HCT116 (cell line): ENCODE data around the gene LRIF1. TPM values are rescaled to one million over a fixed set of nuclear protein-coding genes. Genes with fewer than 3 reads are reported as not detected.

ENCODE experiments used
- ATAC-seq: fragments of 200-7000 bp; cut with Tn5 transposase; 2 replicates; pipeline ENCODE4 v1.9.1; 2020; ENCODE audit warnings: mild to moderate bottlenecking, moderate library complexity
- BruUV-seq: library from RNA; stranded (reverse); fragments of 400-500 nt; replicated peaks from 2 replicates; lab custom pipeline; 2021; lab: Mats Ljungman, UMichigan
- CTCF ChIA-PET: fragments of 300-600 bp; sonication (Branson Sonifier 250); formaldehyde crosslinking; loops from one replicate; lab custom pipeline; 2021; ENCODE audit warnings: antibody characterized with exemption; lab: Charles Lee
- POLR2A ChIA-PET: fragments of 300-600, 350-600 bp; sonication (Branson Sonifier 250); formaldehyde crosslinking; loops from one replicate; lab custom pipeline; 2021; ENCODE audit warnings: antibody characterized with exemption; lab: Charles Lee
- RAD21 ChIA-PET, 2 experiments: fragments of 300-600 bp; sonication (Branson Sonifier 250); formaldehyde crosslinking; loops; one replicate each; lab custom pipeline; 2023; ENCODE audit warnings: low total read pairs in 2 of 2; ENCODE audit not compliant: uncharacterized antibody in 2 of 2, unreplicated experiment in 2 of 2, low non-redundant PET in 1 of 2; lab: Charles Lee
- DNase-seq: peaks from one replicate; pipeline ENCODE4 v3.0.0-alpha.2; 2010; ENCODE audit warnings: low read depth, low spot score
- H2AFZ ChIP-seq: fragments of 200-600 bp; shearing (Covaris generic), sonication (generic); 2 replicates; pipeline ENCODE4 v1.6.1; 2017; ENCODE audit warnings: low read depth, mixed run types, mixed read lengths, antibody characterized with exemption, low read length; ENCODE audit not compliant: poor library complexity, severe bottlenecking
- H3K27ac ChIP-seq: 2 replicates; pipeline ENCODE4 v1.5.1; 2012; ENCODE audit warnings: low read depth, low read length
- H3K27me3 ChIP-seq: fragments of 200-600 bp; sonication (generic); 2 replicates; pipeline ENCODE4 v1.6.1; 2016; ENCODE audit warnings: mixed run types, low read length, mixed read lengths; ENCODE audit not compliant: insufficient read depth
- H3K36me3 ChIP-seq, 2 experiments: fragments of 200-500 bp in 1 of 2; fragments of 200-600 bp in 1 of 2; sonication (Bioruptor generic) in 1 of 2; sonication (generic) in 1 of 2; 2 replicates each; pipeline versions ENCODE4 v1.5.1 to v1.6.1; 2014 to 2016; ENCODE audit warnings: low read length in 2 of 2, inconsistent platforms in 1 of 2, mixed read lengths in 1 of 2, mixed run types in 1 of 2; ENCODE audit not compliant: insufficient read depth in 2 of 2, control insufficient read depth in 1 of 2
- H3K4me1 ChIP-seq, 2 experiments: fragments of 200-600 bp in 1 of 2; sonication (generic) in 1 of 2; 2 replicates each; pipeline versions ENCODE4 v1.5.1 to v1.6.1; 2012 to 2017; ENCODE audit warnings: low read length in 2 of 2, inconsistent platforms in 1 of 2, mild to moderate bottlenecking in 1 of 2, mixed read lengths in 1 of 2, mixed run types in 1 of 2, moderate library complexity in 1 of 2; ENCODE audit not compliant: insufficient read depth in 2 of 2, control insufficient read depth in 1 of 2
- H3K4me2 ChIP-seq: fragments of 200-600 bp; sonication (generic); 2 replicates; pipeline ENCODE4 v1.6.1; 2017; ENCODE audit warnings: mixed run types, low read length, mixed read lengths
- H3K4me3 ChIP-seq, 2 experiments: fragments of 200-600 bp in 1 of 2; sonication (generic) in 1 of 2; replicated peaks in 1 of 2; 2 replicates each; pipeline ENCODE4 v1.5.1; 2011 to 2016; ENCODE audit warnings: low read length in 2 of 2, control low read depth in 1 of 2, low read depth in 1 of 2, mild to moderate bottlenecking in 1 of 2, mixed read lengths in 1 of 2, mixed run types in 1 of 2
- H3K79me2 ChIP-seq: fragments of 200-600 bp; sonication (generic); 2 replicates; pipeline ENCODE4 v1.6.1; 2017; ENCODE audit warnings: mild to moderate bottlenecking, mixed run types, low read length, moderate library complexity, mixed read lengths; ENCODE audit not compliant: insufficient read depth
- H3K9ac ChIP-seq: fragments of 200-600 bp; sonication (generic); 2 replicates; pipeline ENCODE4 v1.6.1; 2016; ENCODE audit warnings: low read length, mixed read lengths
- H3K9me2 ChIP-seq: fragments of 200-600 bp; sonication (generic), shearing (Covaris generic); 2 replicates; pipeline ENCODE4 v1.6.1; 2017; ENCODE audit warnings: mixed run types, mild to moderate bottlenecking, moderate library complexity; ENCODE audit not compliant: insufficient read depth
- H3K9me3 ChIP-seq, 2 experiments: fragments of 200-500 bp in 1 of 2; fragments of 200-600 bp in 1 of 2; sonication (Bioruptor generic) in 1 of 2; sonication (generic) in 1 of 2; 2 replicates each; pipeline ENCODE4 v1.6.1; 2014 to 2017; ENCODE audit warnings: low read length in 2 of 2, mixed read lengths in 2 of 2, inconsistent platforms in 1 of 2, low read depth in 1 of 2, mild to moderate bottlenecking in 1 of 2, mixed run types in 1 of 2, moderate library complexity in 1 of 2; ENCODE audit not compliant: control insufficient read depth in 1 of 2, insufficient read depth in 1 of 2
- H4K20me1 ChIP-seq: fragments of 200-600 bp; sonication (generic), shearing (Covaris generic); 2 replicates; pipeline ENCODE4 v1.6.1; 2017; ENCODE audit warnings: mixed run types, mild to moderate bottlenecking, moderate library complexity; ENCODE audit not compliant: insufficient read depth
- CBX3 ChIP-seq: IDR thresholded peaks from 2 replicates; pipeline ENCODE4 v1.6.1; 2012; ENCODE audit warnings: low read depth
- CEBPB ChIP-seq: IDR thresholded peaks from 2 replicates; pipeline ENCODE4 v1.6.1; 2012; ENCODE audit warnings: low read depth
- EGR1 ChIP-seq: IDR thresholded peaks from 2 replicates; pipeline ENCODE4 v1.6.1; 2012; ENCODE audit warnings: low read depth
- ELF1 ChIP-seq: IDR thresholded peaks from 2 replicates; pipeline ENCODE4 v1.6.1; 2012; ENCODE audit warnings: low read depth, borderline replicate concordance
- EZH2 ChIP-seq: fragments of 200-600 bp; sonication (generic); IDR thresholded peaks from 2 replicates; pipeline ENCODE4 v1.6.1; 2017; ENCODE audit warnings: antibody characterized with exemption, mixed run types
- EZH2phosphoT487 ChIP-seq: fragments of 200-600 bp; IDR thresholded peaks from 2 replicates; pipeline ENCODE4 v1.6.1; 2018; ENCODE audit warnings: antibody characterized with exemption, borderline replicate concordance
- JUND ChIP-seq: IDR thresholded peaks from 2 replicates; pipeline ENCODE4 v1.6.1; 2012
- MAX ChIP-seq: IDR thresholded peaks from 2 replicates; pipeline ENCODE4 v1.6.1; 2012
- POLR2A ChIP-seq: IDR thresholded peaks from 2 replicates; pipeline ENCODE4 v1.7.0; 2011; ENCODE audit warnings: borderline replicate concordance; ENCODE audit not compliant: insufficient read depth, insufficient read length; ENCODE audit errors: extremely low read depth
- POLR2AphosphoS5 ChIP-seq: IDR thresholded peaks from 2 replicates; pipeline ENCODE4 v1.6.1; 2011; ENCODE audit warnings: mild to moderate bottlenecking, low read depth, low read length, moderate library complexity
- RAD21 ChIP-seq: IDR thresholded peaks from 2 replicates; pipeline ENCODE4 v1.6.1; 2012; ENCODE audit warnings: low read depth, mild to moderate bottlenecking
- SIN3A ChIP-seq: IDR thresholded peaks from 2 replicates; pipeline ENCODE4 v1.6.1; 2012; ENCODE audit warnings: low read depth
- SP1 ChIP-seq: IDR thresholded peaks from 2 replicates; pipeline ENCODE4 v1.6.1; 2012; ENCODE audit warnings: low read depth
- SRF ChIP-seq: IDR thresholded peaks from 2 replicates; pipeline ENCODE4 v1.6.1; 2012; ENCODE audit warnings: low read depth
- TCF7L2 ChIP-seq: IDR thresholded peaks from 2 replicates; pipeline ENCODE4 v1.7.0; 2011; ENCODE audit warnings: borderline replicate concordance, inconsistent platforms; ENCODE audit not compliant: insufficient read depth, insufficient read length; ENCODE audit errors: extremely low read depth
- ZBTB33 ChIP-seq: IDR thresholded peaks from 2 replicates; pipeline ENCODE4 v1.6.1; 2011; ENCODE audit warnings: mild to moderate bottlenecking, low read length, moderate library complexity; ENCODE audit not compliant: insufficient replicate concordance; ENCODE audit errors: extremely low read depth
- ZNF274 ChIP-seq: fragments of 200-500 bp; sonication (Bioruptor generic); IDR thresholded peaks from 2 replicates; pipeline ENCODE4 v1.6.1; 2014; ENCODE audit warnings: mild to moderate bottlenecking, low read depth, low read length, inconsistent platforms
- intact Hi-C: fragments of 100-400 bp; cut with micrococcal nuclease; formaldehyde crosslinking; loops from 2 replicates; pipeline ENCODE4 v1.10.0; 2022
- total RNA-seq: library from RNA; stranded (reverse); gene quantifications from one replicate; pipeline ENCODE4 v1.2.1, GENCODE V29; 2021; ENCODE audit not compliant: unreplicated experiment
- TF ChIP-seq, protein P1 (sequence below), 3 experiments: fragments of 200-600 bp in 1 of 3; sonication (generic) in 1 of 3; IDR thresholded peaks in 2 of 3; conservative IDR thresholded peaks in 1 of 3; 2 replicates each; pipeline ENCODE4 v1.5.1; 2012 to 2017; ENCODE audit warnings: low read depth in 2 of 3, low read length in 2 of 3, antibody characterized with exemption in 1 of 3, borderline replicate concordance in 1 of 3, control low read depth in 1 of 3, mild to moderate bottlenecking in 1 of 3, mixed read lengths in 1 of 3, mixed run types in 1 of 3, moderate library complexity in 1 of 3; ENCODE audit not compliant: insufficient read depth in 1 of 3
- TF ChIP-seq, protein P2 (sequence below): IDR thresholded peaks from 2 replicates; pipeline ENCODE4 v1.6.1; 2012; ENCODE audit warnings: low read depth

LRIF1 gene
- total RNA-seq, 1 experiment from 2014 or later = 21.8 TPM

DNA sequence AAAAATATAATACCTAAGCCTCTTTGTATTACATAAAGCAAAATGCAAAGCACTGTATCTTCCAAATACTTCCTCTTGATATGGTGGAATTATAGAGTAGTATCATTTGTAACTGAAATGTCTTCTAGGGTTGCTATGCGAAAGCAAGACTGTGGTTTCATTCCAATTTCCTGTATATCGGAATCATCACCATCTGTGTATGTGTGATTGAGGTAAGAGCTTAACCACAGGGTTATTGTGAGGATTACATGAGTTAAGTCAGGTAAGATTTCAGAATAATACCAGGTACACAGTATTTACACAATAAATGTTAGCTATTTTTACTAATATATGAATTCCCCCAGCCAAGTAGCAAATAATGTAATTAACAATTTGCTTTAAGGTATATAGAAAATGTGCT lies 66.0 kb downstream of the LRIF1 start:
- Histone ChIP-seq H3K4me2 (no peak overlapping the region), H3K27ac (no peak overlapping the region), H3K4me1 (no peaks in the 10 kb centered on the region), H3K4me3 (no peak overlapping the region), H3K36me3 (no peaks in the 10 kb centered on the region), H3K27me3 (peaks cover 19% of the 10 kb centered on the region), H3K9ac (no peak overlapping the region), H4K20me1 (no peaks in the 10 kb centered on the region), H3K79me2 (no peaks in the 10 kb centered on the region), H2AFZ (no peak overlapping the region), H3K9me2 (no peaks in the 10 kb centered on the region), H3K9me3 (no peaks in the 10 kb centered on the region)
- POLR2A ChIA-PET = no interaction called here
- RAD21 ChIA-PET = no interaction called here
- CTCF ChIA-PET = no interaction called here
- BruUV-seq = no TSS peak
- TF ChIP-seq RAD21 (no peak), JUND (no peak), SIN3A (no peak), POLR2A (no peak), SRF (no peak), MAX (no peak), EGR1 (no peak), ZNF274 (no peak), TCF7L2 (no peak), CBX3 (no peak), EZH2 (no peak), ELF1 (no peak), POLR2AphosphoS5 (no peak), EZH2phosphoT487 (no peak), SP1 (no peak), ZBTB33 (no peak), CEBPB (no peak)
- TF ChIP-seq, protein P1, sequence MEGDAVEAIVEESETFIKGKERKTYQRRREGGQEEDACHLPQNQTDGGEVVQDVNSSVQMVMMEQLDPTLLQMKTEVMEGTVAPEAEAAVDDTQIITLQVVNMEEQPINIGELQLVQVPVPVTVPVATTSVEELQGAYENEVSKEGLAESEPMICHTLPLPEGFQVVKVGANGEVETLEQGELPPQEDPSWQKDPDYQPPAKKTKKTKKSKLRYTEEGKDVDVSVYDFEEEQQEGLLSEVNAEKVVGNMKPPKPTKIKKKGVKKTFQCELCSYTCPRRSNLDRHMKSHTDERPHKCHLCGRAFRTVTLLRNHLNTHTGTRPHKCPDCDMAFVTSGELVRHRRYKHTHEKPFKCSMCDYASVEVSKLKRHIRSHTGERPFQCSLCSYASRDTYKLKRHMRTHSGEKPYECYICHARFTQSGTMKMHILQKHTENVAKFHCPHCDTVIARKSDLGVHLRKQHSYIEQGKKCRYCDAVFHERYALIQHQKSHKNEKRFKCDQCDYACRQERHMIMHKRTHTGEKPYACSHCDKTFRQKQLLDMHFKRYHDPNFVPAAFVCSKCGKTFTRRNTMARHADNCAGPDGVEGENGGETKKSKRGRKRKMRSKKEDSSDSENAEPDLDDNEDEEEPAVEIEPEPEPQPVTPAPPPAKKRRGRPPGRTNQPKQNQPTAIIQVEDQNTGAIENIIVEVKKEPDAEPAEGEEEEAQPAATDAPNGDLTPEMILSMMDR (IDR thresholded peaks at IDR 0.05 in 2 of 3, conservative IDR thresholded peaks at IDR 0.05 in 1 of 3; ENCODE audit: borderline replicate concordance in 1 of 3, insufficient read depth in 1 of 3, low read depth in 2 of 3, low read length in 2 of 3) = no peak
- TF ChIP-seq, protein P2, sequence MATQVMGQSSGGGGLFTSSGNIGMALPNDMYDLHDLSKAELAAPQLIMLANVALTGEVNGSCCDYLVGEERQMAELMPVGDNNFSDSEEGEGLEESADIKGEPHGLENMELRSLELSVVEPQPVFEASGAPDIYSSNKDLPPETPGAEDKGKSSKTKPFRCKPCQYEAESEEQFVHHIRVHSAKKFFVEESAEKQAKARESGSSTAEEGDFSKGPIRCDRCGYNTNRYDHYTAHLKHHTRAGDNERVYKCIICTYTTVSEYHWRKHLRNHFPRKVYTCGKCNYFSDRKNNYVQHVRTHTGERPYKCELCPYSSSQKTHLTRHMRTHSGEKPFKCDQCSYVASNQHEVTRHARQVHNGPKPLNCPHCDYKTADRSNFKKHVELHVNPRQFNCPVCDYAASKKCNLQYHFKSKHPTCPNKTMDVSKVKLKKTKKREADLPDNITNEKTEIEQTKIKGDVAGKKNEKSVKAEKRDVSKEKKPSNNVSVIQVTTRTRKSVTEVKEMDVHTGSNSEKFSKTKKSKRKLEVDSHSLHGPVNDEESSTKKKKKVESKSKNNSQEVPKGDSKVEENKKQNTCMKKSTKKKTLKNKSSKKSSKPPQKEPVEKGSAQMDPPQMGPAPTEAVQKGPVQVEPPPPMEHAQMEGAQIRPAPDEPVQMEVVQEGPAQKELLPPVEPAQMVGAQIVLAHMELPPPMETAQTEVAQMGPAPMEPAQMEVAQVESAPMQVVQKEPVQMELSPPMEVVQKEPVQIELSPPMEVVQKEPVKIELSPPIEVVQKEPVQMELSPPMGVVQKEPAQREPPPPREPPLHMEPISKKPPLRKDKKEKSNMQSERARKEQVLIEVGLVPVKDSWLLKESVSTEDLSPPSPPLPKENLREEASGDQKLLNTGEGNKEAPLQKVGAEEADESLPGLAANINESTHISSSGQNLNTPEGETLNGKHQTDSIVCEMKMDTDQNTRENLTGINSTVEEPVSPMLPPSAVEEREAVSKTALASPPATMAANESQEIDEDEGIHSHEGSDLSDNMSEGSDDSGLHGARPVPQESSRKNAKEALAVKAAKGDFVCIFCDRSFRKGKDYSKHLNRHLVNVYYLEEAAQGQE = no peak
- intact Hi-C loops = no loop called here
- ATAC-seq (no peak), DNase-seq (no peak)
